HepG2 (cell line): Measurements from ENCODE around the gene ATF1. TPM values are rescaled to one million over a fixed set of nuclear protein-coding genes. Genes with fewer than 3 reads are reported as not detected.

ENCODE experiments used
- ARHGAP35 ChIP-seq: sonication (generic); formaldehyde crosslinking; IDR thresholded peaks from 2 replicates; pipeline ENCODE4 v1.9.0; 2022; ENCODE audit warnings: mild to moderate bottlenecking, inconsistent platforms, moderate library complexity, missing genetic modification reagents, borderline replicate concordance
- CCAR2 ChIP-seq: fragments of 200-400 bp; formaldehyde crosslinking; optimal IDR thresholded peaks from 2 replicates; pipeline ENCODE3; 2018; ENCODE audit warnings: low read depth, mild to moderate bottlenecking, low read length, moderate library complexity
- DNMT1 ChIP-seq: sonication (generic); formaldehyde crosslinking; IDR thresholded peaks from 2 replicates; pipeline ENCODE4 v1.5.1; 2020; ENCODE audit warnings: mild to moderate bottlenecking, missing genetic modification reagents
- FOSL2 ChIP-seq: sonication (generic); formaldehyde crosslinking; IDR thresholded peaks from 2 replicates; pipeline ENCODE4 v1.4.0; 2020; ENCODE audit warnings: missing genetic modification reagents
- FOXA3 ChIP-seq: IDR thresholded peaks from 2 replicates; pipeline ENCODE4 v1.6.1; 2016; ENCODE audit warnings: missing genetic modification reagents, missing compliant biosample characterization
- FOXK1 ChIP-seq: sonication (generic); formaldehyde crosslinking; IDR thresholded peaks from 2 replicates; pipeline ENCODE4 v1.4.0; 2020; ENCODE audit warnings: low read depth, missing genetic modification reagents, borderline replicate concordance
- FOXP1 ChIP-seq, 2 experiments: fragments of 450-650 bp in 1 of 2; IDR thresholded peaks; 2 replicates each; pipeline ENCODE4 v1.6.1; 2017 to 2018; ENCODE audit warnings: antibody characterized with exemption in 1 of 2
- HBP1 ChIP-seq: IDR thresholded peaks from 2 replicates; pipeline ENCODE4 v1.6.1; 2016; ENCODE audit warnings: low read depth, control low read depth
- REXO4 ChIP-seq: sonication (generic); formaldehyde crosslinking; IDR thresholded peaks from 2 replicates; pipeline ENCODE4 v1.8.0; 2022; ENCODE audit warnings: missing genetic modification reagents, mild to moderate bottlenecking, borderline replicate concordance
- TAF1 ChIP-seq: sonication (generic); formaldehyde crosslinking; IDR thresholded peaks from 2 replicates; pipeline ENCODE4 v1.4.0; 2020; ENCODE audit warnings: missing genetic modification reagents
- TRIM22 ChIP-seq: fragments of 450-650 bp; IDR thresholded peaks from 2 replicates; pipeline ENCODE4 v1.6.1; 2017
- ZNF292 ChIP-seq: sonication (generic); formaldehyde crosslinking; IDR thresholded peaks from 2 replicates; pipeline ENCODE4 v1.8.1; 2022; ENCODE audit warnings: mild to moderate bottlenecking, low read depth, missing genetic modification reagents, borderline replicate concordance
- ZNF343 ChIP-seq: sonication (generic); formaldehyde crosslinking; IDR thresholded peaks from 2 replicates; pipeline ENCODE4 v1.4.0; 2020; ENCODE audit warnings: mild to moderate bottlenecking, missing genetic modification reagents
- ZNF382 ChIP-seq: sonication (generic); formaldehyde crosslinking; IDR thresholded peaks from 2 replicates; pipeline ENCODE4 v1.5.0; 2020; ENCODE audit warnings: missing genetic modification reagents, mild to moderate bottlenecking, borderline replicate concordance
- ZNF512B ChIP-seq: sonication (generic); formaldehyde crosslinking; IDR thresholded peaks from 2 replicates; pipeline ENCODE4 v1.5.1; 2020; ENCODE audit warnings: missing genetic modification reagents, mild to moderate bottlenecking, borderline replicate concordance
- ZNF800 ChIP-seq: sonication (generic); formaldehyde crosslinking; IDR thresholded peaks from 2 replicates; pipeline ENCODE4 v1.4.0; 2020; ENCODE audit warnings: missing genetic modification reagents
- ZSCAN12 ChIP-seq: sonication (generic); formaldehyde crosslinking; IDR thresholded peaks from 2 replicates; pipeline ENCODE4 v1.9.0; 2021; ENCODE audit warnings: mild to moderate bottlenecking, missing genetic modification reagents
- polyA plus RNA-seq, 8 experiments: library from polyadenylated mRNA; depleted of rRNA in 3 of 8; stranded (reverse) in 7 of 8; unstranded in 1 of 8; fragments of >200 nt; fragmentation: Illumina TruSeq in 4 of 8; extraction: Trizol in 4 of 8; gene quantifications; 2 replicates each; pipeline versions ENCODE4 v1.2.1 to v1.2.3, GENCODE V29; 2011 to 2016; ENCODE audit warnings: low read depth in 4 of 8, missing spikeins in 1 of 8, mixed read lengths in 1 of 8; ENCODE audit not compliant: insufficient read depth in 1 of 8
- total RNA-seq, 5 experiments: library from RNA; depleted of rRNA; stranded (reverse); fragments of >200 nt; fragmentation: Illumina TruSeq; extraction: Trizol; gene quantifications; 2 replicates each; pipeline ENCODE4 v1.2.3, GENCODE V29; 2016; ENCODE audit warnings: low read depth in 1 of 5

Gene ATF1
- total and polyA plus RNA-seq, 2 of the 13 experiments (the other 11 are each of a cell fraction or from before 2014, with no cell fraction given), result 29.3 to 52.0 TPM

GRCh38 chr12:50763639-50764285 is at the start of gene ATF1 (continued):
- no peak for TF ChIP-seq ZNF382
- TF ChIP-seq CCAR2, result no peak
- peak; percentile 81; the same call in 1 of the 2 replicates for TF ChIP-seq ZNF343 (CRISPR knock-in tag)
- TF ChIP-seq ZNF292 (CRISPR knock-in tag), result no peak
- no peak for TF ChIP-seq TRIM22
- peak; percentile 67 for TF ChIP-seq FOSL2
- TF ChIP-seq FOXP1 (IDR thresholded peaks at IDR 0.05), result no peak
- no peak for TF ChIP-seq FOXP1 (CRISPR knock-in tag; IDR thresholded peaks at IDR 0.05)
- TF ChIP-seq REXO4 (CRISPR knock-in tag), result no peak
- TF ChIP-seq ZNF512B (CRISPR knock-in tag), result no peak
- no peak for TF ChIP-seq HBP1 (CRISPR knock-in tag)
- no peak for TF ChIP-seq DNMT1 (CRISPR knock-in tag)
- 0 out of 2 replicates have a peak, but pooled peaks have one; percentile 26 for TF ChIP-seq ZNF800 (CRISPR knock-in tag)
- TF ChIP-seq FOXA3 (CRISPR knock-in tag), result peak; percentile 38; the same call in 1 of the 2 replicates
- TF ChIP-seq TAF1 (CRISPR knock-in tag), result peak; percentile 79
- no peak for TF ChIP-seq ZSCAN12
- TF ChIP-seq ARHGAP35 (CRISPR knock-in tag), result no peak
- peak; percentile 25; the same call in 1 of the 2 replicates for TF ChIP-seq FOXK1 (CRISPR knock-in tag)
